ENCODE results near the gene MAN1A1. TPM values are rescaled to one million over a fixed set of nuclear protein-coding genes. Genes with fewer than 3 reads are reported as not detected.

Gene MAN1A1
- total RNA-seq, 1 experiment from 2014 or later = 13.3 TPM

GRCh38 chr6:119201480-119201879 lies 148.1 kb downstream of the MAN1A1 start:
- no TSS peak for BruUV-seq (replicated peaks)
- CTCF ChIA-PET = no interaction called here

GRCh38 chr6:119200512-119201175 lies 148.9 kb downstream of the MAN1A1 start:
- H3K27me3 Mint-ChIP-seq (ENCODE audit: unreplicated experiment) = no peaks in the 10 kb centered on the region
- no peaks in the 10 kb centered on the region for H3K9me3 Mint-ChIP-seq (ENCODE audit: low read depth, unreplicated experiment)
- H3K27ac Mint-ChIP-seq (ENCODE audit: unreplicated experiment) = no peak overlapping the region
- intact Hi-C loops (cut with micrococcal nuclease; ENCODE audit: unreplicated experiment) = no loop called here
- CTCF ChIA-PET = no interaction called here
- no peak overlapping the region for H3K4me3 Mint-ChIP-seq (ENCODE audit: low read depth, unreplicated experiment)
- peaks cover 24% of the 10 kb centered on the region for H3K4me1 Mint-ChIP-seq (ENCODE audit: low read depth, unreplicated experiment)
- DNase-seq = no peak
- no peak for TF ChIP-seq CTCF (IDR thresholded peaks at IDR 0.05; ENCODE audit: unreplicated experiment)
- no TSS peak for BruUV-seq (replicated peaks)
- H3K36me3 Mint-ChIP-seq (ENCODE audit: insufficient read depth, unreplicated experiment) = no peaks in the 10 kb centered on the region

More at GRCh38 chr6:119201480-119201879, 148.1 kb downstream of the MAN1A1 start:
- H3K4me1 Mint-ChIP-seq (ENCODE audit: low read depth, unreplicated experiment) = peaks cover 24% of the 10 kb centered on the region
- H3K4me3 Mint-ChIP-seq (ENCODE audit: low read depth, unreplicated experiment) = no peak overlapping the region
- no peak for DNase-seq
- no peaks in the 10 kb centered on the region for H3K36me3 Mint-ChIP-seq (ENCODE audit: insufficient read depth, unreplicated experiment)
- H3K9me3 Mint-ChIP-seq (ENCODE audit: low read depth, unreplicated experiment) = no peaks in the 10 kb centered on the region
- no peak overlapping the region for H3K27ac Mint-ChIP-seq (ENCODE audit: unreplicated experiment)
- no peak for TF ChIP-seq CTCF (IDR thresholded peaks at IDR 0.05; ENCODE audit: unreplicated experiment)
- intact Hi-C loops (cut with micrococcal nuclease; ENCODE audit: unreplicated experiment) = no loop called here
- no peaks in the 10 kb centered on the region for H3K27me3 Mint-ChIP-seq (ENCODE audit: unreplicated experiment)

- CTCF ChIA-PET = interaction anchor here (0.5 kb wide), 1 partner anchor 413 kb away, joined by 3 read pairs; no protein-coding TSS in a partner anchor
- no peak overlapping the region for H3K27ac Mint-ChIP-seq (ENCODE audit: unreplicated experiment)
- H3K36me3 Mint-ChIP-seq (ENCODE audit: insufficient read depth, unreplicated experiment) = no peaks in the 10 kb centered on the region
- H3K27me3 Mint-ChIP-seq (ENCODE audit: unreplicated experiment) = no peaks in the 10 kb centered on the region
- H3K9me3 Mint-ChIP-seq (ENCODE audit: low read depth, unreplicated experiment) = no peaks in the 10 kb centered on the region
- H3K4me1 Mint-ChIP-seq (ENCODE audit: low read depth, unreplicated experiment) = peaks cover 24% of the 10 kb centered on the region
- H3K4me3 Mint-ChIP-seq (ENCODE audit: low read depth, unreplicated experiment) = no peak overlapping the region
- no peak for TF ChIP-seq CTCF (IDR thresholded peaks at IDR 0.05; ENCODE audit: unreplicated experiment)
- DNase-seq = no peak
- BruUV-seq (replicated peaks) = no TSS peak
- intact Hi-C loops (cut with micrococcal nuclease; ENCODE audit: unreplicated experiment) = no loop called here
These were observed 152.3 kb downstream of the MAN1A1 start for GRCh38 chr6:119197271-119197670.

GRCh38 chr6:119196715-119197114 lies 152.8 kb downstream of the MAN1A1 start:
- no peaks in the 10 kb centered on the region for H3K9me3 Mint-ChIP-seq (ENCODE audit: low read depth, unreplicated experiment)
- no peak for TF ChIP-seq CTCF (IDR thresholded peaks at IDR 0.05; ENCODE audit: unreplicated experiment)
- H3K4me3 Mint-ChIP-seq (ENCODE audit: low read depth, unreplicated experiment) = no peak overlapping the region
- CTCF ChIA-PET = no interaction called here
- H3K4me1 Mint-ChIP-seq (ENCODE audit: low read depth, unreplicated experiment) = peaks cover 24% of the 10 kb centered on the region
- intact Hi-C loops (cut with micrococcal nuclease; ENCODE audit: unreplicated experiment) = no loop called here
- no peak overlapping the region for H3K27ac Mint-ChIP-seq (ENCODE audit: unreplicated experiment)
- H3K36me3 Mint-ChIP-seq (ENCODE audit: insufficient read depth, unreplicated experiment) = no peaks in the 10 kb centered on the region
- H3K27me3 Mint-ChIP-seq (ENCODE audit: unreplicated experiment) = no peaks in the 10 kb centered on the region
- no TSS peak for BruUV-seq (replicated peaks)
- no peak for DNase-seq
